GM19455 (cell line): ENCODE results near the gene HMGCS2.

Experiments used
- ATAC-seq: cut with Tn5 transposase; IDR thresholded peaks from one replicate; pipeline ENCODE4 v1.9.1; 2021; ENCODE audit not compliant: unreplicated experiment

HMGCS2 gene

DNA sequence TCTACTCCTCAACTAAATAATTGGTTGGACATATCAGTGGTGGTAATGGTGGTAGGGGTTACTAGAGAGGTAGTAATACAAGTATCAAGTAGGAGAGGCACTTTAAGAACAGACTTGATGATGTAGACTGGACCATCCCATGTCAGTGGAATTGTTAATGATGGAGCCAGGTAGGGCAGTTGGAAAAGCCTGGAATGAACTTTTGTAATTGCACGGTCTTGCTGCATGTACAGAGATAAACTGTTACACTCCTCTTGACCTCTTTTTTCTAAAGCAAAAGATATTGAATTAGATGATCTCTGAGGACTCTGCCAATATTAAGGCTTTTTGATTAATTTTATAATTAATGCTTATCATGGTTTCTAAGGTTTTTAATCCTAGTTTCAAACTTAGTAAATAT is 5.8 kb downstream of the HMGCS2 start:
- no peak for ATAC-seq

DNA sequence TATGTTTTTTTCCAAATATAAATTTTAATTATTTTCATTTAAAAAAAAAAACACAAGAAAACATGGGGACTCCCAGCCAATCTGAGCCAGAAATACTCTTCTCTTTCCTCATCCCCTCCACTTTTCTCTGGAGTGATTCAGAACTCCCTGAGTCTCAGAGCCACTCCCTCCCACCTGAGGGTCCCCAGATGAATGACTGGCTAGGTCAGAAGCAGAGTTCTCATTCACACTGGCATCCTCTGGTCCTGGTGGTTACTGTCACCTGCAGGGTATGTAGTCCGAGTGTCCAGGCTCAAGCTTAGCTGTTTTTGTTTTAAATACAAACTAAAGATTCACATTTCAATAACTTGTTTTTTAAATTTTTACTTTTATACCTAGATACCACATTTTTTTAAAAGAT is 6.3 kb downstream of the HMGCS2 start:
- no peak for ATAC-seq

DNA sequence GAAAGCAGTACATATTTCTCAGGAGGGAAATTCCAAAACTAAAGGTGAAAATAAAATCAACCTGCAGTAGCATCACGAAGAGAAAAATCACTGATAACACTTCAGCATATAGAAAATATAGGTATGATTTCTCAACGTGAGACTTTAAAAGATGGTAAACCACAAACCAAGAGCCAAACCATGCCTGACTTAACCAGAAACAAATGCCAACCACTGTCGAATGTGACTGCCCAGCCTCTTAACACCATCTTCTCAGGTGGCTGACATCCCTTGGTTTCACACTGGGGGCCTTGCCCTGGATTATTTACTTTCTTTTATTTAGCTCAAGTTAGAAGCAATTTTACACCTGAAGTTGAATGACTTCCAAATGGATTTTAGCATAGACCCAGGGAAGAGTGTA is 10.1 kb downstream of the HMGCS2 start:
- no peak for ATAC-seq

DNA sequence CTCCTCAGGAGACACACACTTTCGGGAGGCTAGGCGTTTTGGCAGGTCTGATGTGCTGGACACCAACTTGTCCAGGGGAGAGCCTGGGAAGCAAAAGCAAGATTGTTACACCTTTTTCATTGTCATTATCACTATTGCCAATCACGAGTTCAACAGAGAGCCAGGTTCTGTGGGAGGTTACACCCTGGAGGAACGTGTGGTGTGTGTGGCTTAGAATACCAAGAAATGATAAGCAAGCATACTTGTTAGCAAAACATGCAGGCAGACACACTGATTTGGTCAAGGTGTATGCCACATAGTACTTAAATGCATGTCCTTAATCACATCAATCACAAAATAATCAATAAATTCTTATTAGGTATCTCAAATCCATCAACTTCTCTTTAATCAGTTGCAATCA is 16.1 kb downstream of the HMGCS2 start:
- ATAC-seq = no peak

DNA sequence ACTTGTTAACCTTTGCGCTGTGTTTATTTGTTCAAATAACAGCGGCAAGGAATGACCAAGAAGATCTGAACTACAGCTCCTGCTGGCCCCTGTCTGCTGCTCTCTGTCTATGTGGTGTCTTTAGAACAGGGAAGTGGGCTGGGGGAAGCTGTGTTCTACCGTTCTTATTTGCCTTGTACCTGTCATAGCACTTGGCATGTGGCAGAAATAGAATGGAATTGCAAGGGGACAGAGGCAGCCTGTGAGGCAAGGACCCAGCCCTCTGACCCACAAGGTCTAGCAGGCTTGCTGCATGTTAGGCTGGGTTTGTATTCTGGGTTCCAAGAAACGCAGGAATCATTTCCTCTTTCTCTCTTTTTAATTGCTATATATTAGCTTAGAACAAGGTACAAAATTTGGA is 20.7 kb downstream of the HMGCS2 start:
- ATAC-seq = no peak

- ATAC-seq = no peak
Observed at GRCh38 chr1:119747451-119747850, 21.3 kb downstream of the HMGCS2 start.

DNA sequence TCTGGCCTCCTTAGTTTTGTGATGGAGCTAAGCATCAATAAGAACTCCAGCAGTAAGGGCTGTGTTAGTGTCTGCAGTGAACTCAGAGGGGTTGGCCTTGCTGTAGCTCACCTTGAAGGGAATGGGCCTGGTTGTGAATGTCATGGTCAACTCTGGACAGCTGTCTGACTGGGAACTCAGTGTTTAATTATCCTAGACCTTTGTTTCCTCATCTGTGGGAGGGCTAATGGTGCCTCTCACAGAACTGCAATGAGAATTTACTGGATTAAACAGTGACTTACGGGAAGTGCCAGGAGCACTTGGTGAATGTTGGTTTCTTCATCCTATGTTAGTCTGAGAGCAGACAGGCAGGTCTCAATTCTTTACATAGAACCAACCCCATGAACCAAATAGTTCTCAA is 23.7 kb downstream of the HMGCS2 start:
- no peak for ATAC-seq

- no peak for ATAC-seq
Observed at GRCh38 chr1:119744598-119744942, 24.1 kb downstream of the HMGCS2 start.

GRCh38 chr1:119743776-119744597 is 24.7 kb downstream of the HMGCS2 start:
- no peak for ATAC-seq

DNA sequence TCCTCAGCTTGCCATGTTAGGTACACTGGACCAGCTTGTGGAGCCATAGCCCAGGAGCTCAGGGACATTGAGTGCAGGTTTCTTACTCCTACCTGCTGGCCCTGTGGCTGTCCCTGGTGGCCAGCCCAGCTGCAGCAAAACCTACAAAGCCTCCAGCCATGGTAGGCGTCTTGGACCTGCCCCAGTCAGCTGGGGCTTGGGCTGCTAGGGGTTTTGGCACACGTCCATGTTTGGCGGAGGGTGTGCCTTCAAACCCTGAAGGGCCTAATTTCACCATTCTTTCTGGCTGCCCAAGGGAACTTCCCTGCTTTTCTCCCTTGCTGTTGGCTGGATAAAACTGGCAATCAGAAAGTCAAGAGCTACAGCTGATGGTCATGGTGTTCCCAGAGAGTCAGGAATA is 25.4 kb downstream of the HMGCS2 start:
- no peak for ATAC-seq

DNA sequence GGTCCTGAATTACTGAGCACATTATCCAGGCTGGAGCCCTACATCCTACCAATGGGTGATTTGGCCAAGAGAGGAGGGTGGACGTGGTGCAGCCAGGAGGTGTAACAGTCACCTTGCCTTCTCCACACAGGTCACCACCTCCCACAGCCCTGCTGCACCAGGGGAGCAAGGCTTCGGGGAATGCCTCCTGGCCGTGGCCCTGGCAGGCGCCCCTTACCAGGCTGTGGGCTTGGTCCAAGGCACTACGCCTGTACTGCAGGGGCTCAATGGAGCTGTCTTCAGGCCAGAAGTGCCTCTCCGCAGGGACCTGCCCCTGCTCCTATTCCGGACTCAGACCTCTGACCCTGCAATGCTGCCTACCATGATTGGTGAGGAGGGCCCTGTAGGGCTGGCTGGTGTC is 26.0 kb downstream of the HMGCS2 start:
- no peak for ATAC-seq

DNA sequence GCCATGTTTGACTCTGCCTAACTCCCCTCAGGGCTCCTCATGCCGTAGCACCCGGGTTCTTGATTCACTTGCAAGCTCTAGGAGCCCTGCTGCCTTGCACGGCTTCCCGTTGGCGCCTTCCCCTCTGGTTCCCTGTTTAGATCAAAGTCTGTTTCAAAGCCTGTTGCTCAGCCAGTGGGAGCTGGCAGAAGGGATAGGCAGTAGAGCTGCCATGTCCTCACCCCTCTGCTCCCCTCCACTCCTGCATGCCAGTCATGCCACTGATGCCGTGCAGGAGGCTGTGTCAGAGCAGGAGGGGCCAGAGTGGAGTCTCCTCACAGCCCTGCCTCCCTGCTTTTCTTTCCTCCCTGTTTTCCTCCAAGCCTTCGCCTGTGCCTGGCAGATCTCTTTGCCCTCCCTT is 26.5 kb downstream of the HMGCS2 start:
- no peak for ATAC-seq

DNA sequence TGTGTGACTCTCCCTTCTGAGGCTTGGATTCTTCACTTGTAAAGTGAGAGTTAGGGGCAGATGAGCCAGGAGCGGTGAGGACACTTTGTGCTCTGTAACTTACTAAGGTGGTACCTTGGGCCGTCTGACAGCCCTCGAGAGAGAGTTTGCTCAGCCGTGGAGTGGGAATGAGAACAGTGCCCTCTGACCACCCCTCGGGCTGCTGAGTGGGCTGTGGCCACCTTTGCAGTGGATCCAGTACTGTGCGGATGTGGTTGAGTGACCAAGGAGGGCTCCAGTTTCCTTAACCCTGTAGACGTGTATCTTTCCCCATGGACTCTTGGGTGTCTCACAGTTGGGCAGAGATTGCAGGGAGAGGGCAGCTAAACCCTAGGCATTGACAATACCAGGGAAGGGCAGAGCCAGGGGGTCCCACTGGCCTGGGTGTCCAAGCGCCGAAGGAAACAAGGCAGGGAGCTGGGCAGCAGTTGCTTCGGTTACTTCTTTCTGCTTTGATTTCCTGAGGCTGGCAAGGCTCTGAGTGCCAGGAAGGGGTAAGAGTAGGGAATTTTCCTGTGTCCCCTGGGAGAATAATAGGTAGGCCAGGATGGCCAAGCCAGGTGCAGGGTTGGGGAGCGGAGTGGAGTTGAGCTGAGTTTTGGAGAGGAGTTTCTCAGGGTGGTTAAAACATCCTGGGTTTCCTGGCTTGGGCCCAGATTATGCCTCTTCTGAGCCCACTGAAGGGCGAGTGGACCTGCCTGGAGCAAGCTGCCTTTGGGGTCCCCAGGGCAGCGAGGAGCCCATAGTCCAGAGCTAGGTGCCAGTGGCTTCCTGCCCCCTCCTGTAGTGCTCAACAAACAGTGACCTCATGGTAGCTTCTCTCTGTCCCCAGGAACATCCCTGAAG is 27.6 kb downstream of the HMGCS2 start:
- no peak for ATAC-seq

GRCh38 chr1:119740261-119740660 is 28.4 kb downstream of the HMGCS2 start:
- no peak for ATAC-seq

- no peak for ATAC-seq
Observed at GRCh38 chr1:119739150-119739549, 29.6 kb downstream of the HMGCS2 start.

- ATAC-seq = no peak
Observed at GRCh38 chr1:119738100-119738720, 30.5 kb downstream of the HMGCS2 start.

GRCh38 chr1:119737040-119737682 is 31.5 kb downstream of the HMGCS2 start:
- no peak for ATAC-seq

GRCh38 chr1:119736649-119737039 is 32.1 kb downstream of the HMGCS2 start:
- no peak for ATAC-seq

DNA sequence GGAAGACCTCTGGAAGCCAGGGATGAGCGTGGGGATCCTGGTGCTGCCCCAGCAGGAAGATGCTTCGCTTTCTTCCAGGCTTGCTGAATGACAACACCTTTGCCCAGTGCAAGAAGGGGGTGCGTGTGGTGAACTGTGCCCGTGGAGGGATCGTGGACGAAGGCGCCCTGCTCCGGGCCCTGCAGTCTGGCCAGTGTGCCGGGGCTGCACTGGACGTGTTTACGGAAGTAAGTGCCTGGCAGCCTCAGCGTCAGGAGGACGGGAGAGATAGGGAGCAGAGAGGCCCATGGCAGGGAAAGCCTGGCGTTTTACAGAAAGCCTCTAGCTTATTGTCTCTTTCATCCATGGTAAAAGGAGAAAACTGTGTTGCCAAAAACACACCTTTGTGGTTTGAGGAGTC is 33.5 kb downstream of the HMGCS2 start:
- no peak for ATAC-seq

GRCh38 chr1:119733754-119734153 is 35.0 kb downstream of the HMGCS2 start:
- ATAC-seq = no peak

- ATAC-seq = no peak
Observed at GRCh38 chr1:119732465-119733168, 36.1 kb downstream of the HMGCS2 start.
